Measurements from ENCODE around the gene PAWR. TPM values are rescaled to one million over a fixed set of nuclear protein-coding genes. Genes with fewer than 3 reads are reported as not detected.
"Not testable (repeated sequence)": the region's sequence is repeated elsewhere in the genome, so short reads cannot be mapped to it uniquely, and the experiment has no call there.

Gene PAWR
- polyA plus RNA-seq, 3 donors, result 63.6 to 152 (median 91.1) TPM

GRCh38 chr12:79662046-79662811 lies 28.5 kb downstream of the PAWR start:
- no peak for DNase-seq (ENCODE audit: extremely low read depth in 1 of 11, low read depth in 9 of 11, low spot score in 4 of 11)

- DNase-seq (ENCODE audit: extremely low read depth in 1 of 11, low read depth in 9 of 11, low spot score in 4 of 11), result no peak
Observed at GRCh38 chr12:79661629-79662028, 29.1 kb downstream of the PAWR start.

- DNase-seq (ENCODE audit: extremely low read depth in 1 of 11, low read depth in 9 of 11, low spot score in 4 of 11), result no peak
Observed at GRCh38 chr12:79659961-79660431, 30.8 kb downstream of the PAWR start.

- DNase-seq (ENCODE audit: extremely low read depth in 1 of 11, low read depth in 9 of 11, low spot score in 4 of 11), result peak in 1 of 11 donors; percentile 22
Observed at GRCh38 chr12:79658221-79658620, 32.5 kb downstream of the PAWR start.

- DNase-seq (ENCODE audit: extremely low read depth in 1 of 11, low read depth in 9 of 11, low spot score in 4 of 11), result no peak
Observed at GRCh38 chr12:79657136-79657535, 33.6 kb downstream of the PAWR start.

GRCh38 chr12:79655036-79655435 lies 35.7 kb downstream of the PAWR start:
- no peak for DNase-seq (ENCODE audit: extremely low read depth in 1 of 11, low read depth in 9 of 11, low spot score in 4 of 11)

- DNase-seq (ENCODE audit: extremely low read depth in 1 of 11, low read depth in 9 of 11, low spot score in 4 of 11), result no peak
Observed at GRCh38 chr12:79652521-79652920, 38.2 kb downstream of the PAWR start.

- no peak for DNase-seq (ENCODE audit: extremely low read depth in 1 of 11, low read depth in 9 of 11, low spot score in 4 of 11)
Observed at GRCh38 chr12:79650440-79650839, 40.3 kb downstream of the PAWR start.

- DNase-seq (ENCODE audit: extremely low read depth in 1 of 11, low read depth in 9 of 11, low spot score in 4 of 11), result no peak
Observed at GRCh38 chr12:79648881-79649280, 41.9 kb downstream of the PAWR start.

- DNase-seq (ENCODE audit: extremely low read depth in 1 of 11, low read depth in 9 of 11, low spot score in 4 of 11), result not testable (repeated sequence)
Observed at GRCh38 chr12:79646843-79647242, 43.9 kb downstream of the PAWR start.

GRCh38 chr12:79645235-79645630 lies 45.5 kb downstream of the PAWR start:
- no peak for DNase-seq (ENCODE audit: extremely low read depth in 1 of 11, low read depth in 9 of 11, low spot score in 4 of 11)

GRCh38 chr12:79644274-79645234 lies 46.2 kb downstream of the PAWR start:
- no peak for DNase-seq (ENCODE audit: extremely low read depth in 1 of 11, low read depth in 9 of 11, low spot score in 4 of 11)

- DNase-seq (ENCODE audit: extremely low read depth in 1 of 11, low read depth in 9 of 11, low spot score in 4 of 11), result no peak
Observed at GRCh38 chr12:79643821-79644220, 46.9 kb downstream of the PAWR start.

- DNase-seq (ENCODE audit: extremely low read depth in 1 of 11, low read depth in 9 of 11, low spot score in 4 of 11), result no peak
Observed at GRCh38 chr12:79638490-79638889, 52.3 kb downstream of the PAWR start.

GRCh38 chr12:79637093-79637492 lies 53.7 kb downstream of the PAWR start:
- no peak for DNase-seq (ENCODE audit: extremely low read depth in 1 of 11, low read depth in 9 of 11, low spot score in 4 of 11)

GRCh38 chr12:79635676-79636075 lies 55.1 kb downstream of the PAWR start:
- no peak for DNase-seq (ENCODE audit: extremely low read depth in 1 of 11, low read depth in 9 of 11, low spot score in 4 of 11)

- no peak for DNase-seq (ENCODE audit: extremely low read depth in 1 of 11, low read depth in 9 of 11, low spot score in 4 of 11)
Observed at GRCh38 chr12:79634957-79635471, 55.8 kb downstream of the PAWR start.

GRCh38 chr12:79629561-79629960 lies 61.2 kb downstream of the PAWR start:
- DNase-seq (ENCODE audit: extremely low read depth in 1 of 11, low read depth in 9 of 11, low spot score in 4 of 11), result no peak

GRCh38 chr12:79626735-79627134 lies 64.0 kb downstream of the PAWR start:
- not testable (repeated sequence) for DNase-seq (ENCODE audit: extremely low read depth in 1 of 11, low read depth in 9 of 11, low spot score in 4 of 11)

GRCh38 chr12:79624378-79624777 lies 66.4 kb downstream of the PAWR start:
- no peak for DNase-seq (ENCODE audit: extremely low read depth in 1 of 11, low read depth in 9 of 11, low spot score in 4 of 11)

Data from renal cortex interstitium (tissue), 11 donors.